Activated gamma-delta T cell treated with Interleukin-2 at 50 U/mL for 16 hours (primary cell): Measurements from ENCODE around the gene SLC25A4.
A peak's percentile ranks its signal among the peaks of the same experiment; 100 is the strongest.

Source experiments
- DNase-seq: peaks from one replicate; pipeline ENCODE4 v3.0.0-alpha.2; 2020

Gene SLC25A4

GRCh38 chr4:185122681-185123345, 20.3 kb upstream of the SLC25A4 start:
- no peak for DNase-seq

GRCh38 chr4:185124006-185124405, 19.1 kb upstream of the SLC25A4 start:
- no peak for DNase-seq

GRCh38 chr4:185127021-185127925, 15.8 kb upstream of the SLC25A4 start:
- DNase-seq = no peak

GRCh38 chr4:185128272-185129119, 14.6 kb upstream of the SLC25A4 start:
- peak; percentile 9 for DNase-seq

GRCh38 chr4:185134307-185134869, 8.7 kb upstream of the SLC25A4 start:
- no peak for DNase-seq

GRCh38 chr4:185137233-185137925, 5.7 kb upstream of the SLC25A4 start:
- DNase-seq = no peak

GRCh38 chr4:185138161-185138560, 4.9 kb upstream of the SLC25A4 start:
- DNase-seq = no peak

- DNase-seq = no peak
These were observed 3.3 kb upstream of the SLC25A4 start for GRCh38 chr4:185139736-185140135.

GRCh38 chr4:185141777-185142176, 1.3 kb upstream of the SLC25A4 start:
- DNase-seq = no peak

GRCh38 chr4:185142564-185142911, 528 bp upstream of the SLC25A4 start:
- no peak for DNase-seq

- DNase-seq = peak; percentile 31
These were observed 519 bp downstream of the SLC25A4 start for GRCh38 chr4:185143601-185143969.

GRCh38 chr4:185144601-185145240, 1.7 kb downstream of the SLC25A4 start:
- no peak for DNase-seq

GRCh38 chr4:185145572-185145971, 2.5 kb downstream of the SLC25A4 start:
- DNase-seq = no peak

GRCh38 chr4:185149392-185149791, 6.3 kb downstream of the SLC25A4 start:
- DNase-seq = no peak

GRCh38 chr4:185151296-185151695, 8.2 kb downstream of the SLC25A4 start:
- no peak for DNase-seq

GRCh38 chr4:185165605-185166063, 22.6 kb downstream of the SLC25A4 start:
- DNase-seq = no peak

GRCh38 chr4:185167234-185167633, 24.2 kb downstream of the SLC25A4 start:
- no peak for DNase-seq

GRCh38 chr4:185171373-185172071, 28.5 kb downstream of the SLC25A4 start:
- no peak for DNase-seq

GRCh38 chr4:185179488-185179887, 36.4 kb downstream of the SLC25A4 start:
- DNase-seq = no peak

GRCh38 chr4:185182239-185182638, 39.2 kb downstream of the SLC25A4 start:
- no peak for DNase-seq

GRCh38 chr4:185183622-185184281, 40.7 kb downstream of the SLC25A4 start:
- peak; percentile 78 for DNase-seq
